GM12878 (cell line): ENCODE results near the gene IL19.

Experiments
- SIN3A ChIP-seq: IDR thresholded peaks from 2 replicates; pipeline ENCODE4 v1.6.1; 2012; ENCODE audit warnings: low read depth, low read length, improper control_type of control experiment
- SREBF1 ChIP-seq: IDR thresholded peaks from 2 replicates; pipeline ENCODE4 v1.6.1; 2012; ENCODE audit warnings: mild to moderate bottlenecking, low read length

- TF ChIP-seq SREBF1: no peak
- no peak for TF ChIP-seq SIN3A
These were observed 25.9 kb upstream of the IL19 start for GRCh38 chr1:206744683-206745082.
